GM18508 (cell line): ENCODE data around the gene SNCAIP.
A peak's percentile ranks its signal among the peaks of the same experiment; 100 is the strongest.

Experiments
- ATAC-seq: cut with Tn5 transposase; IDR thresholded peaks from one replicate; pipeline ENCODE4 v1.9.1; 2021; ENCODE audit warnings: moderate number of reproducible peaks; ENCODE audit not compliant: insufficient read depth, unreplicated experiment

Gene SNCAIP

GRCh38 chr5:122391621-122392020 lies 79.6 kb downstream of the SNCAIP start:
- no peak for ATAC-seq

GRCh38 chr5:122392224-122392623 lies 80.2 kb downstream of the SNCAIP start:
- no peak for ATAC-seq

GRCh38 chr5:122392824-122393223 lies 80.8 kb downstream of the SNCAIP start:
- ATAC-seq = no peak

- ATAC-seq = no peak
Observed at GRCh38 chr5:122394284-122394930, 82.4 kb downstream of the SNCAIP start.

GRCh38 chr5:122398016-122398415 lies 86.0 kb downstream of the SNCAIP start:
- no peak for ATAC-seq

GRCh38 chr5:122400341-122400740 lies 88.3 kb downstream of the SNCAIP start:
- ATAC-seq = no peak

- no peak for ATAC-seq
Observed at GRCh38 chr5:122400938-122401337, 88.9 kb downstream of the SNCAIP start.

GRCh38 chr5:122401976-122402725 lies 90.1 kb downstream of the SNCAIP start:
- ATAC-seq = no peak

- ATAC-seq = no peak
Observed at GRCh38 chr5:122402955-122403685, 91.1 kb downstream of the SNCAIP start.

- ATAC-seq = no peak
Observed at GRCh38 chr5:122404018-122404417, 92.0 kb downstream of the SNCAIP start.

GRCh38 chr5:122404653-122405362 lies 92.8 kb downstream of the SNCAIP start:
- no peak for ATAC-seq

GRCh38 chr5:122405751-122406150 lies 93.7 kb downstream of the SNCAIP start:
- no peak for ATAC-seq

GRCh38 chr5:122406181-122406580 lies 94.1 kb downstream of the SNCAIP start:
- ATAC-seq = no peak

GRCh38 chr5:122408592-122409224 lies 96.7 kb downstream of the SNCAIP start:
- ATAC-seq = no peak

- ATAC-seq = no peak
Observed at GRCh38 chr5:122412966-122413365, 100.9 kb downstream of the SNCAIP start.

- ATAC-seq = no peak
Observed at GRCh38 chr5:122413722-122414121, 101.7 kb downstream of the SNCAIP start.

- ATAC-seq = peak; percentile 82
Observed at GRCh38 chr5:122415030-122415800, 103.2 kb downstream of the SNCAIP start.

- no peak for ATAC-seq
Observed at GRCh38 chr5:122415801-122416120, 103.7 kb downstream of the SNCAIP start.

- no peak for ATAC-seq
Observed at GRCh38 chr5:122419142-122419894, 107.3 kb downstream of the SNCAIP start.
